CMK (cell line): ENCODE data around the gene B3GAT1.
"Not testable (repeated sequence)": the region's sequence is repeated elsewhere in the genome, so short reads cannot be mapped to it uniquely, and the experiment has no call there.

ENCODE experiments used
- DNase-seq: peaks from one replicate; pipeline ENCODE4 v3.0.0-alpha.2; 2010; ENCODE audit warnings: low read depth

Gene B3GAT1

DNA sequence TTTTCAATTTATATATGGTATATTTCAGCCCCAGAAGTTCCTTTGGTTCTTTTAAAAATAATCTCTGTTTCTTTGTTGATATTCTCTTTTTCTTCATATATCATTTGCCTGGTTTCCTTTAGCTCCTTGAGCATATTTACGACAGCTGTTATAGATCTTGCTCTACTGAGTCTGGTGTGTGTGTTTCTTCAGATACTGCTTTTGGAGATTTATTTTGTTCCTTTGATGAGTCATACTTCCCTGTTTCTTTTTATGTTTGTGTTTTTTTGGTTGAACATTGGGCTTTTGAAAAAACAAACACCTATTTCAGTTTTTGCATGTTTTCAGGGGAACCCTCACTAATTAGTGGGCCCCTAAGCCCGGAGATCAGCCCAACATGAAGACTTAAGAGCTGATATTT, 56.9 kb downstream of the B3GAT1 start:
- no peak for DNase-seq

DNA sequence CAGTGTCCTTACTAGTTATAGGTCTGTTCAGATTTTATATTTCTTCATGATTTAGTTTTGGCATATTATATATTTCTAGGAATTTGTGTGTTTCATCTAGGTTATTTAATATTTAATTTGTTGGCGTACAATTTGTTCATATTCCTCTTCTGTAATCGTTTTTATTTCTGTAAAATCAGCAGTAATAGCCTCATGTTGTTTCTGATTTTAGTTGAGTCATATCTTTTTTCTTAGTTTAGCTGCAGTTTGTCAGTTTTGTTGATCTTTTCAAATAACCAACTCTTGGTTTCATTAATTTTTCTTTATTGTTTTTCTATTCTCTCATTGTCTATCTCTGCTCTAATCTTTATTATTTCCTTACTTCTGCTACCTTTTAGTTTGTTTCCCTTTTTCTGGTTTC, 59.9 kb downstream of the B3GAT1 start:
- DNase-seq, result no peak

DNA sequence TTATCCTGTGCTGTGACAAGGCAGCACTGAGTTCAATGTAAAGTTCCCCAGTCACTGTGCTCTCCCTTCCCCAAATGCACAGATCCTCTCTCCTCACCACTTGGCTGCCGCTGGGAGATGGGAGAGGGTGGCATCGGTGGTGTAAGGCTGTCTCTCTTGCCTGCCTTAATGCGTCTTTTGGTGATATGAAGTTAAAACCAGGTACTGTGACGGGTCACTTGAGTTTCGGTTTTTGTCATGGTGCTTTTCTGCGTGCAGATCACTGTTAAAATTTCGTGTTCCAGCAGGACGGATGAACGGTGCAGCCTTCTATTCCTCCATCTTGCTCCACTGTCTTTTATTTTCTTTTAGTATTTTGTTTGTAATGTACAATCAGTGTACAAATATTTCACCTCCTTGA, 61.7 kb downstream of the B3GAT1 start:
- DNase-seq, result no peak

DNA sequence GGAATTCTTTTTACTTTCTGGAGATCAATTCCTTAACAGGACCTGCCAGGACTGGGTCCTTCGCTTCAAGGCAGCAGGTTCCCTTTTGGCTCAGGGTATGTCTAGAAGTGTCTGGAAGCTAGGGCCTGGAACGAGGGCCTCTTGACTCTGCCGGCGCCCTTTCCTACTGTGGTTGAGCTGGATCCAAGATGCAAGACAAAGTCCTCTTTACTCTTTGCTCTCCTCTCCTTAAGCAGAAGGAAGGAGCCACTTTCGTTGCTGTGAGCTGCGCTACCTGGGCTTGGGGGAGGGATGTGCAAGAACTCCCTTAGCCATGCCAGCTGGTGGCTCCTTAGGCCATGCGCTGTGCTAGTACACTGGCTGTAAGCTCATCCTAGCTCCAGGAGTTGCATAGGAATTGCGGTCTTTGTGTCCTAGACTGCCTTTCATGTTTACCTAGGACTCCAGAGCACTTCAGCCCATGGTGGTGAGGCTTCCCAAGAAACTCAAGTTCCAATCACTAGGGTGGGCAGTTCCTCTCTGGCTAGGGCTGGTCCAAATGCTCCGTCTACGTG, 62.2 kb downstream of the B3GAT1 start:
- no peak for DNase-seq

DNA sequence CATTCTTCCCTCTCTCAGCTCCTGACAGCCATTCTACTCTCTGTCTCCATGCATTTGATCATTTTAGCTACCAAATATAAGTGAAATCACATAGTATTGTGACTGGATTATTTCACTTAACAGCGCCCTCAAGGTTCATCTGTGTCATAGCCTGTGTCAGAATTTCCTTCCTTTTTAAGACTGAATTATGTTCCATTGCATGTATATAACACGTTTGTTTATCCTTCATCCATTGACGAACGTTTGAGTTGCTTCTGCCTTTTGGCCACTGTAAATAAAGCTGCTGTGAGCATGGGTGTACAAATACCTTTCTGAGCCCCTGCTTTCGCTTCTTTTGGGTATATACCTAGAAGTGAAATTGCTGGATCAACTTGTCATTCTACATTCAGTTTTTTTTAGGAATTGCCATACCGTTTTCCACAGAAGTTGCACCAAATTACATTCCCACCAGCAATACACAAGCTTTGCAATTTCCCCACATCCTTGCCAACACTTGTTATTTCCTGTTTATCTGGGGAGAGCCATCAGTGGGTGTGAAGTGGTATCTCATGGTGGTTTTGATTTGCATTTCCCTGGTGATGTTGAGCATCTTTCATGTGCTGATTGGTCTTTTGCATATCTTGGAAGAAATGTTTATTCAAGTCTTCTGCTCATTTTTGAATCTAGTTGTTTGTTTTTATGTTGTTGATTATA, 62.8 kb downstream of the B3GAT1 start:
- no peak for DNase-seq

DNA sequence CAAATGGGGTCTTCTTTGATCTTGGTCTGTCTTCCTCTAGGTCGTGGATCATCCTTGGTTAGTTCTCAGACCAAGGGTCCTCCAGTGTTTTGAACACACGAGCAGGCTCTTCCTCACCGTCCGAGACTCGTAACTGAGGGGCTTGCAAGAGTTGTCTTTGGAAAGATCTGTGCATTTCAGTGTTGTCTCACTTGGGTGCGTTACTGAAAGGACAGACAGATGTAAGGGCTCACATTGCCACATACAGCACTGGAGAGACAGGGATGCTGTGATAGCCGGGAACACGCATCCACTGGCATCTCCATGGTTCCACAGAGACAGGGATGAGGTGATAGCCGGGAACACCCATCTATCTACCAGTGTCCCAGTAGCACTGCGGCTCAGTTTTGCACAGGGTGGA, 64.6 kb downstream of the B3GAT1 start:
- DNase-seq, result no peak

DNA sequence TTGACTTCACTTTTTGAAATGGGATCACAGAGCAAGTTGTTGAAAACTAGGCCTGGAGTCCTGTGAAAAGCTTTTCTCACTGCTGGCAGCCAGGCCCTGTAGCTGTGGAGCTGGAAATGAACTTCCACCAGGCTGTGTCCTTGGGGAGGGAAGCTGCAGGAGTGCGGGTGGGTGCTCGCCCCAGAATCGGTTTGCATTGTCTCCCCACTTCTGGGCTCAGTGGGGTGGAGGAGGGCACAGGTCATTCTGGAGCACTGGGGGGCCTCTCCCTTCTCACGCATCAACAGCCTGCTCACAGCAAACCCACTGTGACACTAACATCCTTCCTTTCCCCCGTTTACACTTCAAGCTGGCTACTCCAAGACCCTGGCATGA, 65.1 kb downstream of the B3GAT1 start:
- DNase-seq, result no peak

DNA sequence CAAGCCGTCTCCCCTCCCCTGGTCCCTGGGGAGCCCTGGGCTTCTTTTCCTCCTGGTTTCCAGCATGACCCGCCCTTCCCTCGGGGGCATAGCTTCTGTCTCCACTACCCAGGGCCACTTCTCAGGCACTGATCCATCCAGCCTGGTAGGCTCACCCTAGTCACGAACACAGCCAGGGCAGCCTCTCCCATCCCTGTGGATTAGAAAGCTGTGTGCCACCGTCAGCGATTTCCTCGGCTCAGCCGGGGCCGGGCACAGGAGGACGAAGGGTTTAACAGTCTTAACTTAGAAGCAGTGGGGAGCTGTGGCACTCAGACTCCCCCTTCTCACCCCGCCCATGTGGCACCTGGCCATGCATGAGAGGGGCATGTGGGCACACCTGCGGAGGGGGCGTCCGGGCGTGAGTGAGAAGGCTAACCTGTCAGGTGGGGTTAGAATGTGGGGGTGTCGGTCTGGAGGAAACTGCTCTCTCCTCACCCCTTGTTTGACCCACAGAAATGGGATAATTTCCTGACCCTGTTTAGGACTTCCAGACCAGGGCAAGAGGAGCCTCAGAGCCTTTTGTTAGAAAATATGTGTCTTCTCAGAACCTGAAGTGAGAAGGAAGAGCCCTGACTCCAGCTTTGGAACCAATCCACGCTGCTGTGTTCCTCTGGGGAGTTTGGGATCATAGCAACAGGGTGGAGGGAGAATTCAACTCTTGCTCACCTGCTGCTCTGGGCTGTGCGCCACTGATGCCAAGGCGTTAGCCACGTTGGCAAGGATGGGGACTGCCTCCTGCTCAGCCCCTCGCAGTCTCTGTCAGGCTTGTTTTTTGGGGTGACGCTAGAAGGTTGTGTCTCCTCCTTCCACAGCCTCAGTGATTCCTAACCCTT, 65.7 kb downstream of the B3GAT1 start:
- DNase-seq, result no peak

DNA sequence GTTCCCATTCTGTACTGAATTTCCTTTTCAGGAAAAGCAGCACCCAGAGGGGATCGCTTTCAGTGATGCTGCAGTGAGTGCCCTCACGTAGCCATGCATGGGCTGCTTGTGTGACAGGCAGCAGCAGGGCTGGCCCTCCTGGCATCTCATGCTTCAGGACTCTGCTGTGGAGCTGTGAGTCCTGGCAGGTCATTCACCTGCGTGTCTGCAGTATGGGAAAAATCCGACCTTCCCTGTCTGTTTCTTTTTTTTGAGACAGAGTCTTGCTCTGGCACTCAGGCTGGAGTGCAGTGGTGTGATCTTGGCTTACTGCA, 66.8 kb downstream of the B3GAT1 start:
- no peak for DNase-seq

DNA sequence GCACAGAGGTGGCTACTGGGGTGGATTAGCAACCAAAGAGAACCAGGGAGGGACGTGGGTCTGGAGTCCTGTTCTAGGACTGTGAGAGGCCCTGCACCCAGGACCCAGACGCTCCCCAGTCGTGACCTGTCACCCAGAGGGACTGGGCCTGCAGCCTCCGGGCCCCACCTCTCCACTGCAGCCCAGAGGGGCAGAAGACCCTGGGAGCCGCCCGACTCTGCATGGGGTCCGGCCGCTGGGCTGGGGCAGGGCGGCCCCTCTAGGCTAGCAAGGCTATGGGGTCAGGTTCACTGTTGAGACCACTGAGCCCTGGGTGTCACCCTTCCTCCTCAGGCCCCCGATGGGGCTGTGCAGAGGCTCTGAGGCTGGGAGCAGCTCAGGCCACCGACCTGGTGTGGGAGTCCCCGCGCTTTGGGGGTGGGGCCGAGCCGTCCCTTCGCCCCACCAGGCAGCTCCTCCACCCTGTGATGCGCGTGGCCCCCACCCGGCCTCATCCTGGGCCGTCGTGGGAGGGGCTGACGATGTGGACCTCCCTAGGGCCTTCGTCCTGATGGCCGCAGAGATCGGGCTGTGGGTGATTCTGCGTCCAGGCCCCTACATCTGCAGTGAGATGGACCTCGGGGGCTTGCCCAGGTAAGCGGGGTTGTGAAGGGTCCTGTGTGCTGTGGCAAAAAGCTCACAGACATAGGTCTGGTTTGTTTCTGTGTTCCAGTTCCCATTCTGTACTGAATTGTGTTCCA, 67.4 kb downstream of the B3GAT1 start:
- DNase-seq, result not testable (repeated sequence)

DNA sequence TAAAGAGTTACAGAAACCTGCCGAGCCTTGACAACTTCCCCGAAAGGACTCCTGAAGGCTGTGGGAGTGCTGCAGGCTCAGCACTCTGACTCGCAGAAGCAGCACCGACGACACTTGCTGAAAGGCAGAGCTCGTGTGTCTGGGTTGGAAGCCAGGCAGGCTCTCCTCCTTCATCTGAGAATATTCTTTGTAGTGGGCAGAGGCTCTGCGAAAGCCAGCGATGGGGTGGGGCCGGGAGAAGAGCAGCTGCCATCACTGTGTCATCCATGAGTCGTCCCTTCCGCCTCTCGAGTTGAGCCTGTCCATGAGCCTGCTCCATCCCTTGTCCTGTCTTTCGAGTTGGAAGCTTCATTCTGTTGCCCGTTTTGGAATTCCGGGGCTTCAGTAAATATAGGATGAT, 68.4 kb downstream of the B3GAT1 start:
- DNase-seq, result no peak

DNA sequence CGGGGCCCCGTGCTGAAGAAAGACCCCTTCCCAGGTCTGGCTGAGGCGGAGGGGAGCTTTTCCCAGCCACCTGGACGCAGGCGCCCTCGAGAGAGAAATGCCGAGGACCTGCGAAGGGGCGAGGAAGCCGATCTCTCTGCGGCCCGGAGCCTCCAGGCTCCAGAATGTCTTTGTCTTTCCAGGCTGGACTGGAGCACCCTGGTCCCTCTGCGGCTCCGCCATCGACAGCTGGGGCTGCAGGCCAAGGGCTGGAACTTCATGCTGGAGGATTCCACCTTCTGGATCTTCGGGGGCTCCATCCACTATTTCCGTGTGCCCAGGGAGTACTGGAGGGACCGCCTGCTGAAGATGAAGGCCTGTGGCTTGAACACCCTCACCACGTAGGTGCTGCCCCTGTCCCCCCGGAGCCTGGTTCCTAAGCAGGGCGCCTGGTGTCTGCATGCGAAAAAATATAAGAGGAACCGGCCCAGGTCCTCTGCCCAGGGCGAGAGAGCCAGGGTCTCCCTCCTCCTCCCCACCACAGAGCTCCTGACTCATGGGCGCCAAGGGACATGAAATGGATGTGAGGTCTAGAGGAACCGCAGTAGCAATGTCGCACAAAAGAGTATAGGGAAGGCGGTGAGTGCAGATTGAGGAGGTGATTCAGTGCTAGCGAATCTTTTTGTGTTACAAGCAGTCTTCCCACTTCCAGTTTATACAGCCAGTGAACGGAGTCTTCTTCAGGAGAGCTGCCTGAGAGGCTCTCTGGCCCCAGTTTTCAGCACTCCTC, 69.3 kb downstream of the B3GAT1 start:
- no peak for DNase-seq

DNA sequence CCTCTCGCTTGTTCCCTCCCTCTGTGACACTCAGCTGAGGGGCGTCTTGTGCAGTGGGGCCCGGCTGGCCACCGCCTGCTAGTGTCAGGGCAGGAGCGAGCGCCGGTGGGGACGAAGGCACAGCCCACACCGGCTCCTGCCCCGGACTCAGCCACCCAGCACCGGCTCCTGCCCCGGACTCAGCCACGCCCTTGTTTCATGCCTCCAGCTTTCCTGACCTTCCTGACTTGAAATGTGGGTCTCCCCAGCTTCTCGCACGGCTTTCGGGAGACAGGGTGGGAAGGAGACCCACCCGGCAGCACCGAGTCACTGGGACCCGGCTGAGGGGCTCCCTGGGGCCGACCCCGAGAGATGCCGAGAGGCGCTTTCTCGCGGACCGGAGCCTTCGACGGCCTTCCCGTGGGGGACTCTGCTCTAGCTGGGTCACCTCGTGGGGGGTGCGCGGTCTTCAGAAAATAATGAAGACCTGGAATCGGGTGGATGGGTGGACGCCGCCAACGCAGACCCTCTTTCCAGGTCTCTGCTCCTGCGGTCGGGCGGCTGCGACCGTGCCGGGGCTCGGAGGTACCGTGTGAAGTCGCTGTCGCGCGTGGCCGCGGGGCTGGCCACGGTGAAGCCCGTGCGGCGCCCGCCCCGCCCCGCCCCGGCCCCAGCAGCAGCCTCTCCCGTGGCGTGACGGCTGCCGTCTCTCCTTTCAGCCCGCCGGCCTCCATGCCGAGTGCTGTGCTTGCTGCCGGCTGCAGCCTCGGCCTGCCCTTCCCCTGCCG, 70.1 kb downstream of the B3GAT1 start:
- DNase-seq, result no peak

DNA sequence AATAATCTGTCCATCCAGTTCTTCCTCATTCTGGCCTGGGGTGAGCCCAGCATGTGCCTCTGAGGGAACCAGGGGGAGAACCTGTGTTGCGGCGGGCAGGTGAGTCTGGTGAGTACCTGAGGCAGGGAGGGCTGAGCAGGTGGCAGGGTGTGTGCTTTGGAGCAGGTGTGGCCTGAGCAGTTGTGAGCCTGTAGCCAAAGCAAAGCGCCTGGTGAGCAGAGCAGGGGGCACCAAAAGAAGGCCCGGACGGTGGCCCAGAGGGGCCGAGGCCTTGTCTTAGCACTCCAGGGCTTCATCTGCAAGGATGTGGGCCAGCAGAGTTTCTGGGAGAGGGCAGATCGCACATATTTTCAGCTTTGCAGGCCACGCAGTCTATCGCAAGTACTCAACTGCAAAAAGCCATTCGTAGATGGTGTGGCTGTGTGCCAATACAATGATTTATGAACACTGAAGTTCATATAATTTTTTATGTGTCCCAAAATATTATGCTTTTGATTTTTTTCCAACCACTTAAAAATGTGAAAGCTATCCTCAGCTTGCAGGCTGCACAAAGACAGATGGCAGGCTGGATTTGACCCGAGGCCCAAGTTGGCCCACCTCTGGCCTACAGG, 71.6 kb downstream of the B3GAT1 start:
- DNase-seq, result no peak

DNA sequence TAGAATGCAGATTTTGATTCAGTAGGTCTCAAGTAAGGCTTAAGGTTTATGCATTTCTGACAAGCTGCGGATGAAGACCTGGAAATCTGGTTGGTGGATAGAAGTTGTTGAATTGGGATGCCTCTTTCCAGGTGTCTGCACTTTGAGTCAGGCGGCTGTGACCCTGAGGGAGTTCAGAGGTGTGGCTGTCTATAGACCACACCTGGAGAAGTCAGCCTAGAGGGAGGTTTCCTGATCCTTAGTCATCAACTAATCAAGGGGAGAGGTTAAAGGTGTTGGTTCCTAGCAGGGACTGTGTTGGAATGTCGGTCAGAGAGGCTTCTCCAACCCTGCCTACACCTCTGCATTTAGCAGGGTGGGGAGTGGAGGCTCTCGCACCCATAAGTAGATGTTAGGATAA, 72.3 kb downstream of the B3GAT1 start:
- DNase-seq, result no peak

DNA sequence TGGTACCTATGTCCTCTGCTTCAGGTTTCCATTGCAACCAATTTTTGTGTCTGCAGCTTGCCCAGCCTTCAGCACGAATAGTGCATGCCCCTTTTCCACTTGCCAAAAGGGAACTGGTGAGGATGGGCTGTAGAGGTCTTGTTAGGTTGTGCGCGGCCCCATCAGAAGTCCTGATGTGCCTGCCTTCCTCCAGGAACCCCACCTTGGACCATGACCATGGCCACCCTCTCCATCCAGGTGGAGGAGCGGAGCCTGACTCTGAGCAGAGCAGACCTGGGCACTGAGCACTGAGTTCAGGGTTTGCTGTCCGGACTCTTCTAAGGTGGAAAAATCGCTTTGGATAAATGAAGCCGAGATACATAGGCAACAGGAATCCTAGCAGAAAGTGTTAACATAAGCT, 73.4 kb downstream of the B3GAT1 start:
- DNase-seq, result no peak

DNA sequence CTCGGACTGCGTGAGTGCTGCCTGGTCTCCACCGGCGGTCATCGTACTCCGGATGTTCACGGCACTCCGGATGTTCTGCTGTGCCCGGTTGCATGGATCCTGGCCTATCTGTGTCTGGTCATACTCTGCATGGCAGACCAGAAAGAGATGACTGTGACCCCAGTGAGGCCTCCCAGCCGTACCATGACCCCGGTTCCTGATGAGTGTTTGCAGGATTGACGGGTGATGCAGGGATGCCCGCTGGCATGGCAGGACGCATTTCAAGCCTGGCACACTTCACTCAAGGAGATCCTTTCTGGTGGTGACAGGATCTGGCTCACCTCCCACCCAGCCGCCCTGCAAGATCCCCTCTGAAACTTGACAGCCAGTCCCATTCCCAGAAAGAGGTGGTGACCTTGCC, 74.0 kb downstream of the B3GAT1 start:
- DNase-seq, result no peak

DNA sequence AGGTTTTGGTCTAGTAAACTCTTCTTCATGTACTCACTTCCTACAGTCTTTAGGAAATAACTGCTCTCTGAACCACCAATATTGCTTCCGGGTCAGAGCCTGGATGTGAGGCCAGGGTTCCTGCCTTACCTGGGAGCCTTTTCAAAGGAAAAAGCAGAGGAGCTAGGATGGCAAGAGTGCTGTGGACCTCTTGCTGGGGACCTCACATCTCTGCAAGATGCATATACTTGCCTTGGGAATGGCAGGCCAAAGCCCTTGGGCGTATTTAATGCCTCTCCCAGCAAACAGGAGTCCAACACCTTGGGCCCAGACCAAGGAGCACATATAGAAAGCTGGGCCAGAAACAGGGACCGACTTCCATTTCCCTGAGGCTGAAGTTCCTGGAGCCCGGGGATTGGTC, 75.0 kb downstream of the B3GAT1 start:
- DNase-seq, result no peak

DNA sequence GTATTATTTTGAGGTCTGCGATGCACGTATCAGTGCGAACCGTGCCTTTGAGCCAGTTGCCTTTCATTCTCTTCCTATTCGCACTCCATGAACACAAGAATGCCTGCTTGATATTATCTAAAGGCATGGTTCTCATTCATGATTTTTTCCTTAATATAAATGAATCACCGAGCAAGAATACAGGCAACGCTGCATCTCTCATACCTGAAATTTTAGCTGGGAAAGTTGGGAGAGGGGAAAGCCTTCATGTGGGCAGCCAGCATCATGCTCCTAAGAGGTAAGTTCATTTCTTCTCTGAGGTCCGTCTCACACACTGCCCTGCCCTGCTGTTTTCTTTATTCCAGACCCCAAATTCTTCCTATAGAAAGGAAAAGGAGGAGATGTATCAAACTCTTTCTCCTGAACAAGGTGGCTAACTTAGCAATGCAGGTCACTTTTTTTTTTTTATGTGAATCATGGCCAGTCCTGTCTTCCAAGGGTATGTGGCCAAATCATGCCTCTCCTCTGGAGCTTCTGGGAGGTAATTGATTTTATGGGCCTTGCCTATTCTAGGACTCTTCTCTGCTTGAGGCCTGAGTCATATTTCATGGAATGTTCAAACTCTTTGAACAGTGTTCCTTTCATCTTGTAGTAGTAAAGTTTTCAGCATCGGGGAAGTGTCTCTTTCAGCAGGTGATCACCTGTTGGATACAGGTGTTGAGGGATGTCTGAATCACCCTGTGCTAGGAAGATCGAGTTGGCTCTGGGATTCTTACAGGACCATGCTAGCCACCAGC, 77.1 kb downstream of the B3GAT1 start:
- DNase-seq, result no peak

DNA sequence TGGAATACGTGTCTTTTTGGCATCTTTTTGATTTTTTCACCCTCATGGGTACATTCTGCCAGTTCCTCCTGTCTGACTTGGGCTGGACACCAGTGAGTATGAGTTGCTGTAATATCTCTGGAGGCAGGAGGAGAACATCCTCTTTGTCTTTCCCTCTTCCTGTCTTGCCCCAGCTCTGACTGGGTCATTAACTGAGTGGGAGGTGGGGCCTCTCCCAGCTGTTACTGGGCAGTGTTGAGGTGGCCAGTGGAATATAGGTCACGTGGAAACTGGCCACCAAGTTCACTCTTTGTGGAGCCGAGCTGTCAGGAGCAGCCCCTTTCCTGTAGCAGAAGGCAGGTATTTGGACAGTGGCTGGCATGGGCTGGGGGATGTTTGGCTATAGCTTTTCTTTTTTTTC, 78.1 kb downstream of the B3GAT1 start:
- no peak for DNase-seq
